ENCODE results near the gene MAGI1. TPM values are rescaled to one million over a fixed set of nuclear protein-coding genes. Genes with fewer than 3 reads are reported as not detected.

Gene MAGI1
- polyA plus RNA-seq, 10 donors: 9.5 to 18.3 (median 14.3) TPM

DNA sequence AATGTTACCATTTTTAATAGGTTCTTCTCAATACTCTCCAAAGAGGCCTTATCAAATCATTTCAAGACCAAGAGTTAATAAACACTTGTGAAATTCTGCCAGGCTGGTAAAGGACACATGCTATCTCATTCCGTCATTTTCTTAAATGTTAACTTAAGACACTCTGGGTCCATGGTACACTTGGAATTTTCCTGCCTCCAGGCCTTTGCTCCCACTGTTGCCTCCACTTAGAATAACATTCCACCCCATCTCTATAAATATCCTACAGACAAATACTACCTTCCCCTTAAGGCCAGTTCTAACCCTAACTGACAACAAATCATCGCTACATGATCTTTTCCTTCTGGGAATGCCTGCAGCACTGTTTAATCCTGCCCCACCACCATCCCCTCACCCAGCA is 24.1 kb downstream of the MAGI1 start:
- no peak for DNase-seq

- DNase-seq: no peak
Measured at GRCh38 chr3:66014056-66014455, 24.7 kb downstream of the MAGI1 start.

DNA sequence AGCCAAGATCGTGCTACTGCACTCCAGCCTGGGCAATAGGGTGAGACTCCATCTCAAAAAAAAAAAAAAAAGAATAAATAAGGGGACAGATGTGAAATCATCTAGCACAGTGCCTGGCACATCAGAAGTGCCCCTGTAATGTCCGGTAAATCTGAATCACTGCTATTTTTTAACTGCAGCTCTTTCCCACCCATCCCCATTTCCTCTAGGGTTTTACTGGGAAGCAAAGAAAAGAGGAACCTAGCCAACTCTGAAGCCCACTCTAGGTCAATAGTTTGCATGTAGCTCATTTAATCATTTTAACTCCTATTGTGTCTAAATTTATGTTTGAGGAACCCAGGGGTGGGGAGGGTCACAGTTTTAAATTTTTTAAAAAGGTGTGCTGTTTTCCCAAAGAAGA is 26.0 kb downstream of the MAGI1 start:
- DNase-seq: no peak

- no peak for DNase-seq
Measured at GRCh38 chr3:66010739-66011655, 27.7 kb downstream of the MAGI1 start.

DNA sequence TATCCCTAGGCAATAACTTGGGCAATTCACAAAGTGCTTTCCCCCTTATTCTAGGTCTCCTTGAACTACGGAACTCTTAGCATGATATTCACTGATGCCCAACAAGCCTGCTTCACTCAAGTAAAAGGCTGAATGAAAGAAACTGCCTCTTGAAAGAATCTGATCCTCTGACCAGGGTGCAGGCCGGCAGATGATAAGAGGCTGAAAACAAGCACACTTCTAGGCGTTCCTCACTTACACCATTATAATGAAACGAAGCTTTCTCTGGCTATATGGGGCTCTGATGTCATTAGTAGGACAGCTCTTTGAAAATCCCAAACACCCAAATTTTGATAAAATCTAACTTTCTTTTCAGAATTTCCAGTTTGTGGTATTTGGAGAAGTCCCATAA is 28.4 kb downstream of the MAGI1 start:
- no peak for DNase-seq

GRCh38 chr3:66004244-66004643 is 34.5 kb downstream of the MAGI1 start:
- DNase-seq: no peak

- DNase-seq: no peak
Measured at GRCh38 chr3:66001626-66002025, 37.1 kb downstream of the MAGI1 start.

GRCh38 chr3:66000506-66000905 is 38.2 kb downstream of the MAGI1 start:
- no peak for DNase-seq

DNA sequence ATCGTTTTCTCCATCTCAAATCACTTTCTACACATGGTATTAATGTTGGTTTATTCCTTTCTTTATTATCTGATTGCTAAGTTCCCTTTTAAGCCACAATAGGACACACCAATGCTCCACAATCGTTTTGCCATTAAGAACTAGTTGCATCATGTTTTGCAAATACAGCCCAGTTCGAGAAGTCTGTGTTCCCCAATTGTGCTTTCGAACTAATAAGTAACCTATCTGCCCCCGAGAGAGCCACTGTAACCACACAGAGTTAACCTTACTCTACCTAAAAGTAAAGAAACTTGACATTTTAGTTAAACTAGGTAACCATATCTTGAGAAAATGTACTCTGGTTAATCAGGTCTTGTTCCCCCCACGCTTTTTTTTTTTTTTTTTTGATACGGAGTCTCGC is 39.1 kb downstream of the MAGI1 start:
- no peak for DNase-seq

DNA sequence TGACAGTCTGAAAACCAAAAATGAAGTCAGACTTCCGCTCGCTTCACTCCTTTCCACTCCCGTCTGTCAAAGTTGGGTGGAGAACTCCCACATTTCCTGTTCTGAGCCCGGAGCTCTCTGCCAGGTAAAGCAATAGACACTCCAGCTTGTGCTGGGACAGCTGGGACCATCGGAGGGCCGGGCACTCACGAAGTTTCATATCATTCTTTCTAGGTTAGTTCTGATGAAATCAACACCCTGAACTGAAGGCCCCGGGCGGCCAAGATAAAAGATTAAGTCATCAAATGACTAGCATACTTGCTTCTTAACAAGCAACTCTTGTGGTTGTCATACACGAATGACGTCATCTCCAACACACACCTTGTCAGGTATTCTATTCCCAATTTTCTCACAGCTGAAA is 42.1 kb downstream of the MAGI1 start:
- no peak for DNase-seq

DNA sequence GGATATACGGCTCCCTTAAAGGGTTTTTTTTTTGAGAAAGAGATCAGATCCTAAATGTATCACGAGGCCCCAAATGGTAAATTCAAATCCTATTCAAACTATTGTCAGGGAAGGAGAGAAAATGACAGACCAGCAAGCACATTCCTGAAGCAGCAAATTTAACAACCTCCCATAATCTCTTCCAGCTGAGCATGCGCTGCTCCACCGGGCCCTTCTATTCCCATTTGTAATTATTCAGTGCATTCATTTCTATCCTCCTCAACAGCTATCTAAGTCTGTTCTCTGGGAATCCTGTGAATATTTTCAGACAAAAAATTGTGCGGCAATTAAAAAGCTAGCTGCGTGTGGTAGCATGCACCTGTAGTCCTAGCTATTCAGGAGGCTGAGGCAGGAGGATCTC is 43.2 kb downstream of the MAGI1 start:
- peak in 1 of 3 donors; percentile 24 for DNase-seq

GRCh38 chr3:65995030-65995429 is 43.7 kb downstream of the MAGI1 start:
- no peak for DNase-seq

DNA sequence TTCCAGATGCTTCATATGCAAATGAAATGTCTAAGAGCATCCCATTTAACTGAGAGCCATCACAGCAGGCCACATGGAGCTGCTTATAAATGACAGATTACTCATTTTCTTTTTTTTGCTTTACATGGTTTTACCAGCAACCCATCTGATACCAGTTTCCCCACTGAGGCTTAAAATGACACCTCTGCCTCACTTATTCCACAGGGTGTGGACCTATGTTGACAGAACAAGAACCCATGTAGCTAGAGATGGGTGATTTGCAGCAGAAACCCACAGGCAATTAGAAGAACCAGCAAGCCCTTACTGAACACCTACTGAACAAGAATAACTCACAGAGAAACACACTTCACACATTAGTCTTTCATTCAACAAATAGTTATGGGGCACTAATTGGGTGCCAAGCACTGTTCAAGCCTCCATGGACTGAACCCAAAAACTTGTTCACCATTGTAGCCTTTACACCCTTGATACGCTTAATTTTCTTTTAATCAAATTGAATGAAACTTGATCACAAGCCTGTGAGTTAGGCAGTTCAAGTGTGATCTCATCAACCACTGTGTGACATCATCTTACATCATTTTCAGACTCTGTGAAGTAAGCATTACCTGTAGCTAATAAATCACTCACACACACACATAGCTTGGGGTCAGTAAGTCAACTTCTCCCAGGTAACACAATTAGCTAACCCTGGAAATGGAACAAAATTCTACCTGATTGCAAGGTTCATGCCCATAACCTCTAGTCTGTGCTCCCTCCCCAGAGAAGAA is 45.4 kb downstream of the MAGI1 start:
- DNase-seq: no peak

GRCh38 chr3:65992106-65992505 is 46.6 kb downstream of the MAGI1 start:
- no peak for DNase-seq

DNA sequence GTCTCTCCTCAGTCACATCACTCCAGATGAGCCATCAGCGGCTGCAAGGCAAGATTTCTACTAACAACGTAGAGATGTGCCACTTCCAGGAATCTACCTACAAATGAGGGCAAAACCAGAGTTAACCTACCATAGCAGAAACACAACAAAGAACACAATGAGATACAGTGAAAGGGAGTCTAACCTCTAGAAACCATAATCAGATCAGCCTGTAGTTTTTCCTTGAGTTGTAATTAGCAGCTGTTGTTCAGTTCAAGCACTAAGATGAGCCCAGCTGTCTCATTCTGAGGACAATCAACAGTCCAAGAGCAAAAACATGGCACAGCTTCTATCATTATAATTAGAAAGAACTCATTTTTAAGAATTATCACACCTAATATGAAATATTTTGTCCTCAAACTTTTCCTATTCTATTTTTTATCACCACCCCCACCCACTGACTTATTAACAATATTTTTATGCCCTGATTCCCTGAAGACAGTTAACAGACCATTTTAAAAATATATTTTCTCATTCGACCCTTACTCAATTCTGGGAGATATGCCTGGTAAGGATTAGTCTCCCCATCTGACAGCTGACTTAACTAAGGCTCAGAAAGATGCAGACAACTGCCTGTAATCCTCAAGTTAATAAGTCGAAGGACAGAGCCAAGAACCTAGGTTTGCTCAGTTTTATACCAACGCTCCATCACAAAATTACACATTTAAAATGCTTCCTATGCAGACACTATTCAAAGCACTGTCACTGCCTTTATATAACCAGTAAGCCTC is 50.1 kb downstream of the MAGI1 start:
- no peak for DNase-seq

- DNase-seq: no peak
Measured at GRCh38 chr3:65986285-65986684, 52.4 kb downstream of the MAGI1 start.

DNA sequence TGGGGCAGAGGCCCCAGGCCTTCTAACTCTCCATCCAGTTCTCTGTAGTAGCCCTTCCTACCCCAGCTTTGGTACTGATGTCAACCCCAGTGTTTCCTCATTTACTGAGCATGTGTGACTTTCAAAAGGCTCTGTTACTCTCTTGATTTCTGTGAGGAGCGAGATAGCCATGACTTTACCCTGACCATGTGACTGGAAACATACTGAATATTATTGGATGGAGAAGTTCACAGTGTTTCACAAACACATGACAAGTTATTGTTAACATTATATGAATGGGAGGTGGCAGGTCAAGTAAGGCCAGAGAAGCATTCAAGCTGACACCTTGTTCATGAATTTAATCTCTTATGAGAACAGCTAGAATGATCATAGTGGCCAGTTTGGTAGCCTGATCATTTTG is 53.7 kb downstream of the MAGI1 start:
- no peak for DNase-seq

DNA sequence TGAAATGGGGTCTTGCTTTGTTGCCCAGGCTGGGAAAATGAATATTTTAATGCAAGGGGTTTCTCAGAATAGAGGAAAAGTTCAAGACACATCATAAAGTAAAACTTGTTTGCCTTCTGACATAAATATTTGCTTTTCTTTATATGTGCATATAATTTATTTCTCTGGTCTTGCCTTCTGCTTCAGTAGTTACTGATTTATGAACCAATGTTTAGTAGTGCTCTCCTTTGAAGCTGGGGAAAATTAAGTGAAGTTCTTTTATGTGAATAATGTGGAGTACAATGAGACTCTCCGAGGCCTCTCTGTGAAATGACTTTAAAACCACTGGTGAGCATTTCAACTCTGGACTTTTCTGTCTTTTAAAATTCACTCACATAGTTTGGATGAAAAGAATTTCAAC is 55.6 kb downstream of the MAGI1 start:
- no peak for DNase-seq

- no peak for DNase-seq
Measured at GRCh38 chr3:65979731-65980130, 59.0 kb downstream of the MAGI1 start.

GRCh38 chr3:65979162-65979561 is 59.6 kb downstream of the MAGI1 start:
- DNase-seq: peak; percentile 41 to 77 (median 55)

- DNase-seq: no peak
Measured at GRCh38 chr3:65978116-65978515, 60.6 kb downstream of the MAGI1 start.

- no peak for DNase-seq
Measured at GRCh38 chr3:65975032-65975431, 63.7 kb downstream of the MAGI1 start.

All from muscle of back (tissue), 11 donors.